Glutamatergic neuron (in vitro differentiated cells): ENCODE measurements around the gene TFRC. TPM values are rescaled to one million over a fixed set of nuclear protein-coding genes. Genes with fewer than 3 reads are reported as not detected.

Experiments
- DNase-seq: peaks from one replicate; pipeline ENCODE4 v3.0.0; 2022
- H3K27ac Mint-ChIP-seq: one replicate; pipeline ENCODE4 v1.8.0; 2020; ENCODE audit warnings: mild to moderate bottlenecking, mixed read lengths, inconsistent platforms; ENCODE audit not compliant: unreplicated experiment
- H3K27me3 Mint-ChIP-seq: one replicate; pipeline ENCODE4 v1.8.0; 2020; ENCODE audit warnings: mild to moderate bottlenecking, moderate library complexity, mixed read lengths, inconsistent platforms; ENCODE audit not compliant: unreplicated experiment
- H3K36me3 Mint-ChIP-seq: one replicate; pipeline ENCODE4 v1.8.0; 2020; ENCODE audit warnings: mild to moderate bottlenecking, mixed read lengths, inconsistent platforms; ENCODE audit not compliant: unreplicated experiment
- H3K4me1 Mint-ChIP-seq: one replicate; pipeline ENCODE4 v1.8.0; 2020; ENCODE audit warnings: mild to moderate bottlenecking, low read depth, mixed read lengths, inconsistent platforms; ENCODE audit not compliant: unreplicated experiment
- H3K4me3 Mint-ChIP-seq: one replicate; pipeline ENCODE4 v1.8.0; 2020; ENCODE audit warnings: mild to moderate bottlenecking, mixed read lengths, inconsistent platforms; ENCODE audit not compliant: unreplicated experiment
- H3K9me3 Mint-ChIP-seq: one replicate; pipeline ENCODE4 v1.8.0; 2020; ENCODE audit warnings: mild to moderate bottlenecking, moderate library complexity, mixed read lengths, inconsistent platforms; ENCODE audit not compliant: unreplicated experiment
- long read RNA-seq: library from polyadenylated mRNA; unstranded; transcript quantifications from one replicate; pipeline ENCODE4 v2.0.0, GENCODE V29; 2020; ENCODE audit not compliant: unreplicated experiment
- total RNA-seq: library from RNA; stranded (reverse); fragmentation: NEBNext Ultra II Directional; extraction: Animal tissue kit (Norgen Biotek cat#: 25700); gene quantifications from one replicate; pipeline ENCODE4 v1.2.1, GENCODE V29; 2021; ENCODE audit not compliant: unreplicated experiment
- TF ChIP-seq, protein P1 (sequence below): fragments of 200-600 bp; sonication (generic); IDR thresholded peaks from one replicate; pipeline ENCODE4 v1.5.0; 2021; ENCODE audit not compliant: partially characterized antibody, unreplicated experiment

The TFRC gene
- 35.8 TPM for total RNA-seq
- long read RNA-seq, partial matches to known transcripts: 1 of 1 reads
- long read RNA-seq, other reads (novel, unspliced or antisense): 0 of 1 reads

DNA sequence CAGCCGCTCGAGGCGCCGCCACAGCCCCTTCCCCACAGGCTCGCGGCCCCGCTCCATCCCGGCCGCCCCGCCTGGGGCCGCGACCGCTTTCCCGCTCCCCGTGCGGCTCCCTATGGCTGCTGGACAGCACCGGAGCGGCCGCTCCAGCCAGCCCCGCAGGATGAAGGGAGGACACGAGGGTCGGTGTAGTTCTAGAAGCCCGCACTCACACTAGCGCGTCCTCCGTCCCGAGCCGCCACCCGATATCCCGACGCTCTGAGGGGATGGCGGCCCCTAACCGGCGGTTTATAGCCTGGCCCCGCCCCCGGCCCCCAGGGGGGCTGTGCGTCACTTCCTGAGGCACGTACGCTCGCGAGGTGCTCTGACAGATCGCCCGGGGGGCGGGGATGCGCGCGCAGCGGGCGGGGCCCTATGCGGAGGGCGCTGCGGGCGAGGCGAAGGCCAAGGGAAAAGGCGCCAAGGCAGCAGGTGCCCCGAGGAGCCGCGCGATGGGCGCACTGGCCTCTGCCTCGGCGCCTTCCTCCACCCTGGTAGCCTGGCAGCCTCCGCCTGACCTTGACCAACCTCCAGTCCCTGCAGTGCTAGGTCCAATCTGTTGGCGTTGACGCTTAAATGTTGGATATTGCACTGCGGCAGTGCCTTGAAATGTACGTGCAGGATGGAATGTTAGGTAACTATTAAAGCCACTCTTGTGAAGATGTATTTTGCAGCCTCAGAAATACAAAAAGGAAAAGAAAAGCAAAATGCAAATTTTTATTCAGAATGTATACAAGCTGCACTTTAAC is at the start of gene TFRC:
TSS of gene TFRC (minus strand) at position 257 of the 785 bp plus-strand sequence. CDS start 4,991 bp downstream, outside the sequence.
- peak within 1 kb of the TSS; percentile 99 for H3K4me3 Mint-ChIP-seq
- DNase-seq: peak; percentile 98
- peaks cover 9% of the 10 kb centered on the region for H3K9me3 Mint-ChIP-seq
- H3K27me3 Mint-ChIP-seq: peaks cover 2% of the 10 kb centered on the region
- no peaks in the 10 kb centered on the region for H3K36me3 Mint-ChIP-seq
- H3K27ac Mint-ChIP-seq: peak within 1 kb of the TSS; percentile 92
- peaks cover 6% of the 10 kb centered on the region for H3K4me1 Mint-ChIP-seq
- TF ChIP-seq, protein P1, sequence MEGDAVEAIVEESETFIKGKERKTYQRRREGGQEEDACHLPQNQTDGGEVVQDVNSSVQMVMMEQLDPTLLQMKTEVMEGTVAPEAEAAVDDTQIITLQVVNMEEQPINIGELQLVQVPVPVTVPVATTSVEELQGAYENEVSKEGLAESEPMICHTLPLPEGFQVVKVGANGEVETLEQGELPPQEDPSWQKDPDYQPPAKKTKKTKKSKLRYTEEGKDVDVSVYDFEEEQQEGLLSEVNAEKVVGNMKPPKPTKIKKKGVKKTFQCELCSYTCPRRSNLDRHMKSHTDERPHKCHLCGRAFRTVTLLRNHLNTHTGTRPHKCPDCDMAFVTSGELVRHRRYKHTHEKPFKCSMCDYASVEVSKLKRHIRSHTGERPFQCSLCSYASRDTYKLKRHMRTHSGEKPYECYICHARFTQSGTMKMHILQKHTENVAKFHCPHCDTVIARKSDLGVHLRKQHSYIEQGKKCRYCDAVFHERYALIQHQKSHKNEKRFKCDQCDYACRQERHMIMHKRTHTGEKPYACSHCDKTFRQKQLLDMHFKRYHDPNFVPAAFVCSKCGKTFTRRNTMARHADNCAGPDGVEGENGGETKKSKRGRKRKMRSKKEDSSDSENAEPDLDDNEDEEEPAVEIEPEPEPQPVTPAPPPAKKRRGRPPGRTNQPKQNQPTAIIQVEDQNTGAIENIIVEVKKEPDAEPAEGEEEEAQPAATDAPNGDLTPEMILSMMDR: no peak

DNA sequence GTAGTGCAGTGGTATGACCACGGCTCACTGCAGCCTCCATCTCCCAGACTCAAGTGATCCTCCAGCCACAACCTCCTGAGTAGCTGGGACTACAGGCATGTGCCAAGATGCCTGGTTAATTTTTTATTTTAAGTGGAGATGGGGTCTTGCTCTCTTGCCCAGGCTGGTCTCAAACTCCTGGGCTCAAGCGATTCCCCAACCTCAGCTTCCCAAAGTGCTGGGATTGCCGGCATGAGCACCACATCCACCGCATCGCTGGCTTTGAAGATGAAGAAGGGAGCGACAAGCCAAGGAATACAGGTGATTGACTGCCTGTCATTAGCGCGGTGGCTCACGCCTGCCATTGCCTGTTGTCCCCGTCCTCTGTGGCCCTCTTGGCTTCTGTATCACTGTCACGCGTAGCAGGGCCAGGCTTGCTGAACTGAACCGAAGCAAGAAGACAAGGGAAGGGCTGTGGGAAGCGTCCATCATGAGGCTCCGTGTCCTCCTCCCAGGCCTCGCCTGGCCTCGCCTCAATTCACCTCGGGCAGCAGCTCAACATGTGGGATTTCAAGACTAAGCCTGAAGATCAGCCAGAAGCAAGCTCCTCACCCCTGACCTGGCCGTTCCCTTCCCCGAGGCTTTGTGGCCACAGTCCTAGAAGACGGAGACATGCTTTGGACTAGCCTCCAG is 46.4 kb upstream of the TFRC start:
- no peak overlapping the region for H3K4me3 Mint-ChIP-seq
- no peaks in the 10 kb centered on the region for H3K4me1 Mint-ChIP-seq
- H3K27ac Mint-ChIP-seq: no peak overlapping the region
- H3K36me3 Mint-ChIP-seq: no peaks in the 10 kb centered on the region
- no peak for DNase-seq
- TF ChIP-seq, protein P1: no peak
- peaks cover 7% of the 10 kb centered on the region for H3K27me3 Mint-ChIP-seq
- H3K9me3 Mint-ChIP-seq: peaks cover 3% of the 10 kb centered on the region

DNA sequence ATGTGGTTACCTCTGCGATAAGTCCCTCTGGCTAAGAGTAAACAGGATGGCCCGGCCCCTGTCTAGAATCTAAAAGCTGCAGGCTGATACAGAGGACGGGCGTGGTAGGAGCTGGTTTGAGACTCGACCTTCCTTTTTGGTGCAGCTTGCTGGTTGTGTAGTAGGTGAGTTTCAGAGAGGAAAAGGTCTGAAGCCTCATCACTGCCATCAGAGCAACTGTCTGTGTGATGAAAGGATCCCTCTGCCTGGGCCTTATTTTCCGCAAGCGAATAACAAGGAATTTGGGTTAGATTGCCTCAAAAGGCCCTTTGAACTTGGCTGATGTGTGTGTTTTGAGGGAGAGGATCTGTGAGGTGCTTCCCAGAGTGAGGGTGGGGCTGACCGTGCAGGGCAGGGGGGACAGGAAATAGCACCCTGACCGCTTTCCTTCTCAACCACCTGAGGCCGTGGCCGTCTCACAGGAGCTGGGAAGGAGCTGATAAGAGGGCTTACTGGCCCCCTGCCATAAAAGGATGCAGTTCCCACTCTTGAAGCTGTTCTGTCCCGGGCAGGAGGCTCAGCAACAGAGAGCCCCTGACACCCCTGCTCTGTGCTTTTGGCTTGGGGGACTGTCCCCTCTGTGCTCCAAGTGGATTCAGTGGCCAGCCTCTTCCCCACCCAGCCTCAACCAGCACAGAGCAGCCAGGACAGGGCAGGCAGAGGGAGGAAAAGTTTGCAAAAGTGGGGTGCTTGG is 45.6 kb upstream of the TFRC start:
- H3K4me3 Mint-ChIP-seq: no peak overlapping the region
- TF ChIP-seq, protein P1: no peak
- H3K27me3 Mint-ChIP-seq: peaks cover 7% of the 10 kb centered on the region
- H3K27ac Mint-ChIP-seq: no peak overlapping the region
- DNase-seq: no peak
- H3K36me3 Mint-ChIP-seq: no peaks in the 10 kb centered on the region
- H3K9me3 Mint-ChIP-seq: peaks cover 3% of the 10 kb centered on the region
- H3K4me1 Mint-ChIP-seq: no peaks in the 10 kb centered on the region

DNA sequence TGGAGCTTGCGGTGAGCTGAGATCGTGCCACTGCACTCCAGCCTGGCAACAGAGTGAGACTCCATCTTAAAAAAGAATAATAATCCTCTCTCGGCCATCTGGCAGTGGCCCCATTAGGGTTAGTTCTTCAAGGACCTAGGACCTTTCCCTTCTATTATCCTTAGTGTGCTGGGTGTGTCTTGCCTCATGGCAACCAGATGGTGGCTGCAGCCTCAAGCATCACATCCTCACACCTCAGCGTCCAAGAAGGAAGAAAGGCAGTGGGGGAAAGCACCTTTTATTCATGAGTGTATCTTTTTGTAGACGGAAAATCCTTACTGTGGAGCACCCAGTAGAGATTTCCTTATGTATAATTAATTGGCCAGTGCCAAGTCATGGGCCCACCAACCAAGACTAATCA is 42.7 kb upstream of the TFRC start:
- DNase-seq: no peak
- no peaks in the 10 kb centered on the region for H3K36me3 Mint-ChIP-seq
- peaks cover 3% of the 10 kb centered on the region for H3K27me3 Mint-ChIP-seq

More for the DNA sequence above, 42.7 kb upstream of the TFRC start:
- TF ChIP-seq, protein P1: no peak
- no peak overlapping the region for H3K27ac Mint-ChIP-seq
- H3K4me1 Mint-ChIP-seq: no peaks in the 10 kb centered on the region
- H3K9me3 Mint-ChIP-seq: peaks cover 2% of the 10 kb centered on the region
- no peak overlapping the region for H3K4me3 Mint-ChIP-seq
